ENCODE results near the gene SIPA1L3. TPM values are rescaled to one million over a fixed set of nuclear protein-coding genes. Genes with fewer than 3 reads are reported as not detected.

SIPA1L3 gene
- total RNA-seq, 1 experiment from 2014 or later = 125 TPM

DNA sequence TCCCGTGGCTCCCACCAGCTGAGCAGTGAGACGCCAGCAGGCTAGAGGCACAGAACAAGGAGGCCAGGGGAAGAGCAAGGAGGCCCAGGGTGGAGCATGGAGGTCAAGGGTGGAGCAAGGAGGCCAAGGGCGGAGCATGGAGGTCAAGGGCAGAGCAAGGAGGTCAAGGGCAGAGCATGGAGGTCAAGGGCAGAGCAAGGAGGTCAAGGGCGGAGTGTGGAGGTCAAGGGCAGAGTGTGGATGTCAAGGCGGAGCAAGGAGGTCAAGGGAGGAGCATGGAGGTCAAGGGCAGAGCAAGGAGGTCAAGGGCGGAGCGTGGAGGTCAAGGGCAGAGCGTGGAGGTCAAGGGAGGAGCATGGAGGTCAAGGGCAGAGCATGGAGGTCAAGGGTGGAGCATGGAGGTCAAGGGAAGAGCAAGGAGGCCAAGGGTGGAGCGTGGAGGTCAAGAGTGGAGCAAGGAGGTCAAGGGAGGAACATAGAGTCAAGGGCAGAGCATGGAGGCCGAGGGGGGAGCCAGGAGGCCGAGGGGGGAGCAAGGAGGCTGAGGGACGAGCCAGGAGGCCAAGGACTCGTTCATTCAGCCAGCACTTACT, 289.3 kb downstream of the SIPA1L3 start:
- ChIA-PET POLR2A (no interaction called here), CTCF (no interaction called here)
- H3K4me1 Mint-ChIP-seq (ENCODE audit: low read depth, unreplicated experiment) = no peaks in the 10 kb centered on the region
- H3K27ac Mint-ChIP-seq (ENCODE audit: unreplicated experiment) = no peak overlapping the region
- Histone ChIP-seq H3K4me3 (ENCODE audit: low read depth, low read length) (no peak overlapping the region), H3K4me1 (no peaks in the 10 kb centered on the region), H3K27me3 (replicated peaks; ENCODE audit: control insufficient read depth, insufficient read depth, low read length) (no peaks in the 10 kb centered on the region), H3K9me3 (no peaks in the 10 kb centered on the region), H3K36me3 (ENCODE audit: control insufficient read depth, insufficient read depth, low read length) (peaks cover 11% of the 10 kb centered on the region)
- H3K27me3 Mint-ChIP-seq (ENCODE audit: insufficient read depth, unreplicated experiment) = no peaks in the 10 kb centered on the region
- peaks cover 80% of the 10 kb centered on the region for H3K36me3 Mint-ChIP-seq (ENCODE audit: insufficient read depth, unreplicated experiment)
- BruUV-seq (replicated peaks) = no TSS peak
- intact Hi-C loops (cut with micrococcal nuclease; ENCODE audit: unreplicated experiment) = no loop called here
- H3K4me3 Mint-ChIP-seq (ENCODE audit: unreplicated experiment) = no peak overlapping the region
- H3K9me3 Mint-ChIP-seq (ENCODE audit: unreplicated experiment) = no peaks in the 10 kb centered on the region
- no peak for DNase-seq
- TF ChIP-seq, protein P1, sequence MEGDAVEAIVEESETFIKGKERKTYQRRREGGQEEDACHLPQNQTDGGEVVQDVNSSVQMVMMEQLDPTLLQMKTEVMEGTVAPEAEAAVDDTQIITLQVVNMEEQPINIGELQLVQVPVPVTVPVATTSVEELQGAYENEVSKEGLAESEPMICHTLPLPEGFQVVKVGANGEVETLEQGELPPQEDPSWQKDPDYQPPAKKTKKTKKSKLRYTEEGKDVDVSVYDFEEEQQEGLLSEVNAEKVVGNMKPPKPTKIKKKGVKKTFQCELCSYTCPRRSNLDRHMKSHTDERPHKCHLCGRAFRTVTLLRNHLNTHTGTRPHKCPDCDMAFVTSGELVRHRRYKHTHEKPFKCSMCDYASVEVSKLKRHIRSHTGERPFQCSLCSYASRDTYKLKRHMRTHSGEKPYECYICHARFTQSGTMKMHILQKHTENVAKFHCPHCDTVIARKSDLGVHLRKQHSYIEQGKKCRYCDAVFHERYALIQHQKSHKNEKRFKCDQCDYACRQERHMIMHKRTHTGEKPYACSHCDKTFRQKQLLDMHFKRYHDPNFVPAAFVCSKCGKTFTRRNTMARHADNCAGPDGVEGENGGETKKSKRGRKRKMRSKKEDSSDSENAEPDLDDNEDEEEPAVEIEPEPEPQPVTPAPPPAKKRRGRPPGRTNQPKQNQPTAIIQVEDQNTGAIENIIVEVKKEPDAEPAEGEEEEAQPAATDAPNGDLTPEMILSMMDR (IDR thresholded peaks at IDR 0.05; ENCODE audit: insufficient read depth in 1 of 2, low read depth in 1 of 2, low read length in 1 of 2, severe bottlenecking in 1 of 2, unreplicated experiment in 1 of 2) = no peak

DNA sequence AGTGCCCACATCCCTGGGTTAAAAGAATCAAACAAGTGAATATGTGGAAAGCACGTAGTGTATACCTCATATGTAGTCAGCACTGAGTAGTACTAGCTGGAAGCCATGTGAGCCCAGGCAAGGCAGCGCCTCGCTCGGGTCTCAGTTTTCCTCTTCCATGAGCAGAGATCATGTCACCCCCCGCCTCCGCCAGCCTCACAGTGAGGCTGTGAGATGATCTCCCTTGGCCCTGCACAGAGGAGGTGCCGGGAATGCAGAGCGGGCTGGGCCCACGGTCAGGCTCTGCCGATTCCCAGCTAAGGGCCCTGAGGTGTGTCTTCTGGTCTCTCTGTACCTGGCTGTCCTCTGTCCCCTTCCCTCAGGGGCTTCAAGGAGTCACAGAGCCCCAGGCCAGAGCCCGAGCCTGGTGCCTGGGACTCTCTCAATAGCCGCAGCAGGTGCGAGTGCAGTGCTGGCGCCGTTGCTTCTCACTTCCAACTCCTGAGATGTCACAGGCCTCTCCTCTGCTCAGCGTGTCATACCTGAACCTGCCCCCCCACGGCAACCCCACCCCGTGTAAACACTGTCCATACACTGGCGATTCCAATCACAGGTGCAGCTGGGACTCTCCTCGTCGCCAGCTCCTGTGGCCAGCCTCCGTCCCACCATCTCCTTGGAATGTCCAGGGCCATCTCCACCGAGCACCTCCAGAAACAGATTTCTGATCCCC, 290.1 kb downstream of the SIPA1L3 start:
- Mint-ChIP-seq H3K36me3 (ENCODE audit: insufficient read depth, unreplicated experiment) (peaks cover 82% of the 10 kb centered on the region), H3K4me3 (ENCODE audit: unreplicated experiment) (no peak overlapping the region), H3K4me1 (ENCODE audit: low read depth, unreplicated experiment) (no peaks in the 10 kb centered on the region), H3K9me3 (ENCODE audit: unreplicated experiment) (no peaks in the 10 kb centered on the region), H3K27me3 (ENCODE audit: insufficient read depth, unreplicated experiment) (no peaks in the 10 kb centered on the region), H3K27ac (ENCODE audit: unreplicated experiment) (no peak overlapping the region)
- H3K4me1 ChIP-seq = no peaks in the 10 kb centered on the region
- no peaks in the 10 kb centered on the region for H3K9me3 ChIP-seq
- BruUV-seq (replicated peaks) = no TSS peak
- DNase-seq = no peak
- H3K4me3 ChIP-seq (ENCODE audit: low read depth, low read length) = no peak overlapping the region
- TF ChIP-seq, protein P1 (IDR thresholded peaks at IDR 0.05; ENCODE audit: insufficient read depth in 1 of 2, low read depth in 1 of 2, low read length in 1 of 2, severe bottlenecking in 1 of 2, unreplicated experiment in 1 of 2) = no peak
- H3K27me3 ChIP-seq (replicated peaks; ENCODE audit: control insufficient read depth, insufficient read depth, low read length) = no peaks in the 10 kb centered on the region
- intact Hi-C loops (cut with micrococcal nuclease; ENCODE audit: unreplicated experiment) = no loop called here
- H3K36me3 ChIP-seq (ENCODE audit: control insufficient read depth, insufficient read depth, low read length) = peaks cover 14% of the 10 kb centered on the region
- POLR2A ChIA-PET = no interaction called here
- CTCF ChIA-PET = no interaction called here

DNA sequence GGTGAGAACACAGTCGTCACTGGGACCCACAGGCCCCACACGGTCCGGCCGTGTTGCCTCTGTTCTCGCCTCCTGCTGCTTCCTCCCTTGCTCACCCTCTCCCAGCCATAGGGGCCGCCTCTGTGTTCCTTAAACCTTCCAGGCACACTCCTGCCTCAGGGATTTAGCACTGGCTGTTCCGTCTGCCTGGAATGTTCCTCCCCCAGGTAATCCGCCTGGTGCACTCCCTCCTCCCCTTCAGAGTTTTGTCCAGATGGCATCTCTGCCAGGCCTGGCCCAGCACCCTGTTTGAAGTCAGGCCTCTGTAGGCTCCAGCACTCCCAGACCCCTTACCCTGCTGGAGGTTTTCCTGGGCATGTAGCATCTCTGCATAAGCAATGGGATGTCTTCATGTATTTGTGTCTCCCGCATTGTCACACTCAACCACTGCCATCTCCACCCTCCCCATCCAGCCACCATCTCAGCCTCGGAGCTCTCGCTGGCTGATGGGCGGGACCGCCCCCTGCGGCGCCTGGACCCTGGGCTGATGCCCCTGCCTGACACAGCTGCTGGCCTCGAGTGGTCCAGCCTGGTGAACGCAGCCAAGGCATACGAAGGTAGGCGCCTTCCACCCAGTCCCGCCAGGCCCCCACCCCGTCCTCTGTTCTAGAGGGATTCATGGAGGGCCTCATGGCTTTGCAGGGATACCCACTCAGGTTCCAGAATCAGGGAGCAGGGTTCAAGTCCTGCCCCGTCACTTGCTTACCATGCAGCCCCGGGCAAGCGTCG, 291.1 kb downstream of the SIPA1L3 start:
- Mint-ChIP-seq H3K9me3 (ENCODE audit: unreplicated experiment) (no peaks in the 10 kb centered on the region), H3K27ac (ENCODE audit: unreplicated experiment) (no peak overlapping the region)
- POLR2A ChIA-PET = no interaction called here

More for the DNA sequence above, 291.1 kb downstream of the SIPA1L3 start:
- no peaks in the 10 kb centered on the region for H3K27me3 Mint-ChIP-seq (ENCODE audit: insufficient read depth, unreplicated experiment)
- H3K27me3 ChIP-seq (replicated peaks; ENCODE audit: control insufficient read depth, insufficient read depth, low read length) = no peaks in the 10 kb centered on the region
- no peaks in the 10 kb centered on the region for H3K9me3 ChIP-seq
- CTCF ChIA-PET = no interaction called here
- intact Hi-C loops (cut with micrococcal nuclease; ENCODE audit: unreplicated experiment) = no loop called here
- no TSS peak for BruUV-seq (replicated peaks)
- peaks cover 11% of the 10 kb centered on the region for H3K36me3 ChIP-seq (ENCODE audit: control insufficient read depth, insufficient read depth, low read length)
- H3K4me3 Mint-ChIP-seq (ENCODE audit: unreplicated experiment) = no peak overlapping the region
- no peaks in the 10 kb centered on the region for H3K4me1 Mint-ChIP-seq (ENCODE audit: low read depth, unreplicated experiment)
- no peak for DNase-seq
- no peak overlapping the region for H3K4me3 ChIP-seq (ENCODE audit: low read depth, low read length)
- H3K4me1 ChIP-seq = no peaks in the 10 kb centered on the region
- TF ChIP-seq, protein P1 (IDR thresholded peaks at IDR 0.05; ENCODE audit: insufficient read depth in 1 of 2, low read depth in 1 of 2, low read length in 1 of 2, severe bottlenecking in 1 of 2, unreplicated experiment in 1 of 2) = no peak
- peaks cover 88% of the 10 kb centered on the region for H3K36me3 Mint-ChIP-seq (ENCODE audit: insufficient read depth, unreplicated experiment)
